Adrenal gland (tissue), 5 donors: Measurements from ENCODE around the gene CCIN.

Experiments
- POLR2A ChIP-seq, 2 donors: fragments of 450-650 bp; IDR thresholded peaks; one replicate each; pipeline ENCODE4 v1.6.1; 2017; ENCODE audit warnings: antibody characterized with exemption in 2 of 2, mild to moderate bottlenecking in 2 of 2, moderate library complexity in 1 of 2
- TF ChIP-seq, protein P1 (sequence below), 6 experiments: fragments of 450-650 bp in 4 of 6; fragments of 200-600 bp in 2 of 6; sonication (generic) in 1 of 6; IDR thresholded peaks; 1 replicate in 5 of 6; 2 replicates in 1 of 6; pipeline versions ENCODE4 v1.5.1 to v1.8.0; 2016 to 2021; ENCODE audit warnings: antibody characterized with exemption in 6 of 6, mild to moderate bottlenecking in 2 of 6, moderate library complexity in 1 of 6
- donor health status: DM: no; HTN: no; CAD: no.

- TF ChIP-seq, protein P1, sequence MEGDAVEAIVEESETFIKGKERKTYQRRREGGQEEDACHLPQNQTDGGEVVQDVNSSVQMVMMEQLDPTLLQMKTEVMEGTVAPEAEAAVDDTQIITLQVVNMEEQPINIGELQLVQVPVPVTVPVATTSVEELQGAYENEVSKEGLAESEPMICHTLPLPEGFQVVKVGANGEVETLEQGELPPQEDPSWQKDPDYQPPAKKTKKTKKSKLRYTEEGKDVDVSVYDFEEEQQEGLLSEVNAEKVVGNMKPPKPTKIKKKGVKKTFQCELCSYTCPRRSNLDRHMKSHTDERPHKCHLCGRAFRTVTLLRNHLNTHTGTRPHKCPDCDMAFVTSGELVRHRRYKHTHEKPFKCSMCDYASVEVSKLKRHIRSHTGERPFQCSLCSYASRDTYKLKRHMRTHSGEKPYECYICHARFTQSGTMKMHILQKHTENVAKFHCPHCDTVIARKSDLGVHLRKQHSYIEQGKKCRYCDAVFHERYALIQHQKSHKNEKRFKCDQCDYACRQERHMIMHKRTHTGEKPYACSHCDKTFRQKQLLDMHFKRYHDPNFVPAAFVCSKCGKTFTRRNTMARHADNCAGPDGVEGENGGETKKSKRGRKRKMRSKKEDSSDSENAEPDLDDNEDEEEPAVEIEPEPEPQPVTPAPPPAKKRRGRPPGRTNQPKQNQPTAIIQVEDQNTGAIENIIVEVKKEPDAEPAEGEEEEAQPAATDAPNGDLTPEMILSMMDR (IDR thresholded peaks at IDR 0.05) = no peak
- no peak for TF ChIP-seq POLR2A (IDR thresholded peaks at IDR 0.05)
These were observed 25.3 kb downstream of the CCIN start for GRCh38 chr9:36194326-36195000.
